HG03135 (cell line): ENCODE measurements around the gene TBC1D30.
"Not testable (repeated sequence)": the region's sequence is repeated elsewhere in the genome, so short reads cannot be mapped to it uniquely, and the experiment has no call there.

Experiments used
- ATAC-seq: cut with Tn5 transposase; IDR thresholded peaks from one replicate; pipeline ENCODE4 v1.9.1; 2021; ENCODE audit warnings: mild to moderate bottlenecking, moderate library complexity; ENCODE audit not compliant: unreplicated experiment

Gene TBC1D30

GRCh38 chr12:64824500-64825142, at the start of gene TBC1D30:
Gene TBC1D30 (plus strand): TSS chr12:64824647. CDS start chr12:64824880, 233 bp downstream.
- ATAC-seq = peak; percentile 53

DNA sequence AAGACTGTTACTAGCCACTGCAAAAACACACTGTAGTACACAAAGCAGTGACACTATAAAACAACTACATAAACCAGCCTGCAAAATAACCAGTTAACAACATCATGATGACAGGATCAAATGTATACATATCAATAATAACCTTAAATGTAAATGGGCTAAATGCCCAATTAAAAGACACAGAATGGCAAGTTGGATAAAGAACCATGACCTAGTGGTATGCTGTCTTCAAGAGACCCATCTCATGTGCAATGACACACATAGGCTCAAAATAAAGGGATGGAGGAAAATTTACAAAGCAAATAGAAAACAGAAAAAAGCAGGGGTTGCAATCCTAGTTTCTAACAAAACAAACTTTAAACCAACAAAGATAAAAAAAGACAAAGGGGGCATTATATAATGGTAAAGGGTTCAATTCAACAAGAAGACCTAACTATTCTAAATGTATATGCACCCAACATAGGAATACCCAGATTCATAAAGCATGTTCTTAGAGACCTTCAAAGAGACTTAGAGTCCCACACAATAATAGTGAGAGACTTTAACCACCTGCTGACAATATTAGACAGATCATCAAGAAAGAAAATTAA, 49.2 kb upstream of the TBC1D30 start:
- not testable (repeated sequence) for ATAC-seq

- ATAC-seq = no peak
These were observed 45.0 kb upstream of the TBC1D30 start for GRCh38 chr12:64779354-64779974.

GRCh38 chr12:64780132-64780530, 44.3 kb upstream of the TBC1D30 start:
- no peak for ATAC-seq

- ATAC-seq = no peak
These were observed 43.7 kb upstream of the TBC1D30 start for GRCh38 chr12:64780531-64781279.

DNA sequence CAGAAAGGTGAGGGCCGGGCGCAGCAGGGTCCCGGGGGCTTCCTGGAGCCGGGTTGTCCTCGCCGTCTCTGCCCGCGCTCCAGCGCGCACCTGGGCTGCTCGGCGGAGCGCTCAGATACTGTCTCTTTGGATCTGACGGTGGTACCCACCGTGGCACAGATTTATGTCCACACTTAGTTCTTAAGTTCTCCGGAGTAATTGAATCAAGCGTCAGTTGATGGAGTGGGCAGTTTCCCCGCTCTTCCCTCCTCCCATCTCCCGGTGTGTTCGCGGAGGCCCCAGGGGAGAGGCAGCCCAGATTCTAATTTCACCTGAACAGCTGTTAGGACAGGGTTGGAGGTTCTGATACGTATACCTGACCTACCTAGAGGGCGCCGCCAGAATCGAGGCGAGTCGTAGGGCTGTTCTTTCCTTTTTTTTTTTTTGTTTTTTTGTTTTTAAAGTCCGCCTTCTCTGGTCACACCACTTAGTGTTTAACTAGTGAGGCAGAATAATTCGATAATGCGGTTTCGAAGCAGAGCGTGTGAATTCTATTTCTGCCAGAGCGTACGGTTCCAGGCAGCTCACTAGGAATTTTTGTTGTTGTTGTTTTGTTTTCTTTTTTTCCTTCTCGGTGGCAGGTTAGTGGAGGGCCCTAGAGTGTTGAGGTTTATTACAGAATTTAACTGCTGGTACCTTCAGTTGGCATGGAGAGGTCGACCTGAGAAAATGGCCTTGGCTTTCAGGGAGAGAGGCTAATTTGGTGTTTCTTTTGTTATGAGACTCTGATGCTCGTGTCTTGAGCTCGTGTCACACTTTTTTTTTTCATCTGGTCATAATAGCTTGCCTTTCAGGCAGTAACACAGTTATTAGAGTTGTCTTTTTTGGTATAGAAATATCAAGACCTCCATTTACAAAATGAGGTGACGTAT, 42.9 kb upstream of the TBC1D30 start:
- ATAC-seq = no peak

DNA sequence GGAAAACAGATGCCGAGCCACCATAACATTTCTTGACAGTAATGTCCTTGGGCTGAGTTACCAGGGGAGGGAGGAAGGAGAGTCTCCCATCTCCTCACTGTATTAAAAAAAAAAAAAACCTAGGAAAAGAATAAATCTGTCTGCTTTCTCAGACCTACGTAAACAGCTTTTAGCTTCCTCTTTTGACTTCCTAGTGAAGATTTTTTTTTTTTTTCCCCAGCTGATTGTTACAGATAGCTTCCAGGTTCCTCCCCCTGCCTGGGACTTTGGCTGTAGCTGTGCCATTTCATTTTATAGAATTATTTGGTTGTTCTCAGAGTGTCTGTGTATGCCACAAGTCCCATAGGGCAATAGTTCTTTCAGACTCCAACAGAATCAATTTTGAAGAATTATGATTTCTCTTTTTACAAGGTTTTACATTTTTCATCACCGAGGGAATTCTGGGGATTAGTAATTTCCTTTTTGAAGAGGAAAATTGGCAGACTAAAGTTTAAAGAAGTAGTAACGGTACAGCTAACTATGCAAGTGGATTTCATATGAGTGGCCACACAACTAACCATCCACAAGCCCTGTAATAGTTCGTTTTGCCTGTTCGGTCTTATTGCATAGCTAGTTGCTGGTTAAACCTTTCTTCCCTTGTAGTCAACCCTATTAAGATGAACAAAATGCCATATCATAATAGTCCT, 42.1 kb upstream of the TBC1D30 start:
- no peak for ATAC-seq

DNA sequence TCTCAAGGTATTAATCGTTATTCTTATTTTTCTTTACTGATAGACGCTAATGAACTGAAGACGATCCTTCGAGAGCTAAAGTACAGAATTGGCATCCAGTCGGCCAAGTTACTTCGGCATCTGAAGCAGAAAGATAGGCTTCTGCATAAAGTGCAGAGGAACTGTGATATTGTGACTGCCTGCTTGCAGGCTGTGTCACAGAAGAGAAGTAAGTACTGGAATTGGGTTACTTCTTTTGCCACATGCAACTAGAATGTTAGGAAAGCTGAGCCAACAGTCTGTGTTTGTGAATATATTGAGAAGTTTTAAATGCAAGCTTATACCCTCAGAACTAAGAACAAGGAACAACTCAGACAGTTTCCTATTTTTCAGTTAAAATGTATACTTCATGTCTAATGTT, 38.6 kb upstream of the TBC1D30 start:
- ATAC-seq = no peak

GRCh38 chr12:64790166-64790565, 34.3 kb upstream of the TBC1D30 start:
- no peak for ATAC-seq

- no peak for ATAC-seq
These were observed 33.4 kb upstream of the TBC1D30 start for GRCh38 chr12:64791036-64791435.

DNA sequence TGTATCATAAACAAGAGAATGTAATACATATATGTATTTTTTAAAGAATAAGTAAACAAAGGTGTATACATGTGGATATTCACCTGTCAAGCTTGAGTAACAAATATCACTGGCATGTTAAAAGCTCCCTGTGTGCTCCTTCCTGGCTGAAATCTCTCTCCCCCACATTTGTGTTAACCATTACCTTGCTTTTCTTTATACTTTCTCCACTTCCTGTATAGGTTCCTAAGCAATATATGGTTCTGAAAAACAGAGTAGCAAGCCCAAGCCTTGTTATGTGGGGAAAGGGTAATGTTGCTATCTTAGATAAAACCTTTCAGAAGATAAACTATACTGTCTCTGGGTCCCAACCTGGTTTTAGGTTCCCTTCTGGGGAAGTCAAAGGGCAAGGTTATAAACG, 32.3 kb upstream of the TBC1D30 start:
- ATAC-seq = no peak

DNA sequence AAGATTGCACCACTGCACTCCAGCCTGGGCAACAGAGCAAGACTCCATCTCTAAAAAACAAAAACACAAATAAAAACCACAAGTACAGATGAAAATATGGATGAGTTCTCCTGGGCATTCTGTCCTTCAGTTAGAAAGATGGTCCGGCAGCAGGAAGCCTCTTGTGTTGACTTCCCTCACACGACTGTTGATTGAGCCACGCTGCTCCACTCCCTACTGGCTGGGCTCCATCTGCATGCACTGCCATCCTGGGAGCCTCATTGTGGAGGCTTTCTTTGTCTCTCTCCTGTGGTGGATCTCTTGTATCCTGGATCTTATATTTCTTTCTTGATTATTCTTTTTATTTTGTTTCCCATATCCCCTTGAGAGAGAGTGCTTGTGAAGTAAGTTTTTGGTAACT, 30.8 kb upstream of the TBC1D30 start:
- no peak for ATAC-seq

DNA sequence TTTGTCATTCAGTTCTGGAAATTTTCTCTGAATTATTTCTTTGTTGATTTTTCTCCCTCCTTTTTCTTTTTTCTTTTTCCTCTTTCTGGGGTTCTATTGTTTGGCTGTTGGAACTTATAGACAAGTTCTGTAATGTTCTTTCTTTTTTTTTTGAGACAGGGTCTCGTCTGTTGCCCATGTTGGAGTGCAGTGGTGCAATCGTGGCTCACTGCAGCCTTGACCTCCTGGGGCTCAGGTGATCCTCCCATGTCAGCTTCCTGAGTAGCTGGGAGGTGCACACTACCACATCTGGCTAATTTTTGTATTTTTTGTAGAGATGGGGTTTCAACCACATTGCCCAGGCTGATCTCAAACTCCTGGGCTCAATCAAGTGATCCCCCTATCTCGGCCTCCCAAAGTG, 30.1 kb upstream of the TBC1D30 start:
- no peak for ATAC-seq

DNA sequence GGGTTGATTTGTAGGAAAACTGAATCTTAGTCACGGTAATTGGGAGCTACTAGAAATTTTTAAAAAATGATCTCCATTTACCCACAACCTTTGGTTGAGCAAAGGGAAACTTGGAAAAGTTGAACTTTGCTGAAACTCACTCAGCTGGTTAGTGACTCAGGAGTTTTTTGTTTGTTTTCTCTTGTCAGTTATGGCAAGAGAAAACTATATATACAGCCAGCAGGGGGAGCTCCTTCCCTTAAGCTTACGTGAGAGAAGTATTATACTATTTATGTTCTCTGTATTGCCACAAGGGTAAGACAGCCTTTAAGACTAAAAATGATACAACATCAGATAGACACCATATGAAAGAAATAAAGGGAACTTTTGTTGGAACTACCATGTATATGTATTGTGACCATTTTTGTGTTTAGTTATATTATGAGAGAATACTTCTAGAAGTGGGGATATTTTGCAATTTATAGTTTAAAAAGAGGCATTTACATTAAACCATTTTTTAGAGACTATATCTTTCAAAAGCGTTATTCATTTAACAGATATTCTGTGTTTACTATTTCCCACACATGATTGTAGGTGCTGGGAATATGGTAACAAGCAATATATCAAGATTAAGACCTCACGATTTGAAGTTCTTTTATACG, 28.1 kb upstream of the TBC1D30 start:
- ATAC-seq = peak; percentile 86

- no peak for ATAC-seq
These were observed 27.3 kb upstream of the TBC1D30 start for GRCh38 chr12:64797156-64797555.

- no peak for ATAC-seq
These were observed 26.3 kb upstream of the TBC1D30 start for GRCh38 chr12:64798165-64798564.

DNA sequence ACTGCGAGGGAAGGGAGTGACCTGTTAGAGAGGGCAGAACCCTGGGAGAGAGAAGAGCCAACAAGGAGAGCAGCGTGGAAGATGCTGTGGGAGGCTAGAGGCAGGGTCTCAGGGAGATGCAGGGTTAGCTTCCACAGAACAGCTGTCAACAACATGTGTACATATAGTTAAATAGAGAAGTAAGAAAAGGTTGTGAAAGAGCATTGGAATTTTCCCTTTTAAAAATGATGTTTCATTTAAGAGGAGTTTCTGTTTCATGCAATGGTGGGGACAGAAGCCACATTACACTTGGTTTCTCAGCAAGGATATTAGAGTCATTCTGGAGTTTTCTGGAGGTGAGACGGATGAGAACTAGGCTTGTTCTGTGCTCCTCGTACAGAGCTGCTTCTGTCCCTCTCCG, 23.8 kb upstream of the TBC1D30 start:
- no peak for ATAC-seq

DNA sequence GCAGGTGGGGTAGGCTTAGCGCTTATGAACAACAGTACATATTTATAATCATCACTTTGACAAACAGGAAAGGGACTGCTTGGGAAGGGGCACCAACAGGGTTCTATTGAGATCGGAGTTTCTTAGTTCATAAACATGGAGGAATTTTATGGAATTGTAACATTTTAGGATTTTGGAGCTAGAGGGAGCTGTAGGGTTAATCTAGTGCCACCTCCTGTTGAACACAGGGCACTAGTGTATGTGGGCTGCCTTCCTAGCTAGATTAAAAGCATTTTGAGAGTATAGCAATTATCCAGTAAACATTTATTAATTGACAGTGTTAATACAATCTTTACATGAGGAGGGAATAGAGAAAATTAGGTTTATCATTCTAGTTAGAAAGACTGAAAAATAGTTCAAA, 23.1 kb upstream of the TBC1D30 start:
- no peak for ATAC-seq

- peak; percentile 59 for ATAC-seq
These were observed 22.2 kb upstream of the TBC1D30 start for GRCh38 chr12:64802180-64802775.
